ENCODE results near the gene SFMBT1. TPM values are rescaled to one million over a fixed set of nuclear protein-coding genes. Genes with fewer than 3 reads are reported as not detected.

SFMBT1 gene
- total and polyA plus RNA-seq, 2 of the 8 experiments (the other 6 are each of a cell fraction or from before 2014, with no cell fraction given) = 8.1 to 16.8 TPM

GRCh38 chr3:53040351-53040820 lies 5.5 kb downstream of the SFMBT1 start:
- DNase-seq (ENCODE audit: low read depth in 1 of 2, low spot score in 2 of 2) = no peak
- Histone ChIP-seq H2BK5ac (ENCODE audit: low read depth, low read length) (no peak overlapping the region), H3K4me2 (ENCODE audit: insufficient read depth in 1 of 2, low read depth in 2 of 2, low read length in 2 of 2) (no peak overlapping the region), H2BK15ac (ENCODE audit: low read length) (no peak overlapping the region), H2BK20ac (ENCODE audit: low read length) (no peak overlapping the region), H4K20me1 (replicated peaks in 1 of 2; ENCODE audit: control insufficient read depth in 1 of 2, insufficient read depth in 2 of 2, low read length in 2 of 2) (no peaks in the 10 kb centered on the region), H2AK5ac (ENCODE audit: low read depth, low read length) (no peak overlapping the region), H4K91ac (replicated peaks; ENCODE audit: insufficient read length, low read length) (no peak overlapping the region), H2BK12ac (ENCODE audit: low read depth, low read length) (no peak overlapping the region), H3K9ac (replicated peaks in 1 of 4; ENCODE audit: extremely low read depth in 1 of 4, low read depth in 3 of 4, low read length in 3 of 4) (no peak overlapping the region), H4K8ac (ENCODE audit: extremely low read depth, insufficient read depth, low read length) (no peak overlapping the region), H3K4me3 (ENCODE audit: extremely low read depth in 1 of 4, insufficient read depth in 2 of 4, low read depth in 3 of 4, low read length in 4 of 4) (no peak overlapping the region), H3K23me2 (ENCODE audit: low read depth, low read length) (peaks cover 4% of the 10 kb centered on the region; the same call in 1 of the 2 replicates), H3K79me1 (ENCODE audit: low read depth, low read length) (peaks cover 4% of the 10 kb centered on the region; the same call in 1 of the 2 replicates), H3K27ac (ENCODE audit: low read depth, low read length) (no peak overlapping the region), H2AFZ (ENCODE audit: low read length) (no peak overlapping the region), H3K9me3 (ENCODE audit: insufficient read depth in 2 of 2, low read depth in 1 of 2, low read length in 1 of 2) (no peaks in the 10 kb centered on the region), H3K4me1 (replicated peaks in 1 of 4; ENCODE audit: control insufficient read depth in 3 of 4, insufficient read depth in 4 of 4, low read length in 3 of 4) (peaks cover 2 to 8% (median 5%) of the 10 kb centered on the region in 4 experiments; a peak in 6 of 7 replicates), H3K14ac (ENCODE audit: insufficient read length) (no peak overlapping the region), H3K23ac (ENCODE audit: insufficient read length) (no peak overlapping the region), H2BK120ac (replicated peaks; ENCODE audit: low read depth, low read length) (no peak overlapping the region), H3K79me2 (ENCODE audit: control insufficient read depth in 1 of 2, insufficient read depth in 2 of 2, low read length in 2 of 2) (peaks cover 0 to 72% of the 10 kb centered on the region in 2 experiments; a peak in 2 of 4 replicates), H3K18ac (ENCODE audit: extremely low read depth, low read length) (no peak overlapping the region), H3K27me3 (replicated peaks in 1 of 4; ENCODE audit: control insufficient read depth in 3 of 4, extremely low read depth in 1 of 4, insufficient read depth in 3 of 4, low read length in 3 of 4) (peaks cover 0 to 10% (median 2%) of the 10 kb centered on the region in 4 experiments; a peak in 3 of 7 replicates), H3K4ac (replicated peaks; ENCODE audit: insufficient read length, low read depth, low read length) (no peak overlapping the region), H4K5ac (ENCODE audit: insufficient read length, low read depth, low read length) (no peak overlapping the region), H3K56ac (replicated peaks; ENCODE audit: insufficient read length, low read depth, low read length) (no peak overlapping the region), H3K36me3 (ENCODE audit: control insufficient read depth in 2 of 4, insufficient read depth in 4 of 4, low read length in 3 of 4) (no peaks in the 10 kb centered on the region; a peak in 1 of 8 replicates)
- ChIA-PET POLR2A (ENCODE audit: partially characterized antibody) (interaction anchor here (0.6 to 0.8 kb wide), 3 partner anchors 101 to 1115 kb away, joined by 3 to 5 read pairs (median 3); no protein-coding TSS in a partner anchor), CTCF (ENCODE audit: partially characterized antibody) (no interaction called here)
- no peak for FAIRE-seq
- TF ChIP-seq CREB1 (IDR thresholded peaks at IDR 0.05) (no peak), RNF2 (IDR thresholded peaks at IDR 0.05; ENCODE audit: borderline replicate concordance, low read depth, low read length, missing control alignments, poor library complexity, severe bottlenecking) (no peak), SAP30 (IDR thresholded peaks at IDR 0.05; ENCODE audit: insufficient read depth, insufficient replicate concordance, low read length) (no peak), CBX5 (IDR thresholded peaks at IDR 0.05; ENCODE audit: low read depth, low read length) (no peak)
